K562 (cell line): ENCODE results near the gene COX6B2. TPM values are rescaled to one million over a fixed set of nuclear protein-coding genes. Genes with fewer than 3 reads are reported as not detected.
A peak's percentile ranks its signal among the peaks of the same experiment; 100 is the strongest.

Experiments
- CBFA2T3 ChIP-seq: fragments of 450-650 bp; IDR thresholded peaks from 2 replicates; pipeline ENCODE4 v1.6.1; 2017
- CTBP1 ChIP-seq: fragments of 450-650 bp; IDR thresholded peaks from 2 replicates; pipeline ENCODE4 v1.6.1; 2016; ENCODE audit warnings: borderline replicate concordance
- CXXC5 ChIP-seq: fragments of 250-450 bp; sonication (Bioruptor Pico); IDR thresholded peaks from 2 replicates; pipeline ENCODE4 v1.8.0; 2022; ENCODE audit warnings: inconsistent platforms, mild to moderate bottlenecking, moderate library complexity
- E2F4 ChIP-seq: sonication (generic); formaldehyde crosslinking; IDR thresholded peaks from 2 replicates; pipeline ENCODE4 v1.8.0; 2022; ENCODE audit warnings: mild to moderate bottlenecking, low read depth, missing genetic modification reagents
- HNRNPL ChIP-seq: fragments of 200-400 bp; formaldehyde crosslinking; IDR thresholded peaks from 2 replicates; pipeline ENCODE4 v1.6.1; 2017; ENCODE audit warnings: low read depth, mild to moderate bottlenecking, low read length
- HNRNPLL ChIP-seq: fragments of 200-400 bp; formaldehyde crosslinking; IDR thresholded peaks from 2 replicates; pipeline ENCODE4 v1.6.1; 2017; ENCODE audit warnings: low read length, low read depth, mild to moderate bottlenecking; ENCODE audit not compliant: poor library complexity, severe bottlenecking
- MBD2 ChIP-seq: sonication (generic); IDR thresholded peaks from 2 replicates; pipeline ENCODE4 v1.6.1; 2016; ENCODE audit warnings: low read depth, borderline replicate concordance
- NEUROD1 ChIP-seq: fragments of 150-350 bp; IDR thresholded peaks from 2 replicates; pipeline ENCODE4 v1.6.1; 2014; ENCODE audit warnings: borderline replicate concordance, low read length, low read depth; ENCODE audit not compliant: partially characterized antibody
- NR1H2 ChIP-seq: sonication (generic); formaldehyde crosslinking; IDR thresholded peaks from 2 replicates; pipeline ENCODE4 v1.4.0; 2020; ENCODE audit warnings: mild to moderate bottlenecking, missing genetic modification reagents
- PHF21A ChIP-seq: fragments of 450-650 bp; IDR thresholded peaks from 2 replicates; pipeline ENCODE4 v1.6.1; 2017; ENCODE audit warnings: low read depth, borderline replicate concordance
- RAD21 ChIP-seq, 2 experiments: fragments of 250-450 bp in 1 of 2; fragments of 450-650 bp in 1 of 2; sonication (Bioruptor Pico) in 1 of 2; formaldehyde crosslinking in 1 of 2; IDR thresholded peaks in 1 of 2; conservative IDR thresholded peaks in 1 of 2; 2 replicates each; pipeline versions ENCODE4 v1.4.0 to v1.8.0; 2020 to 2022; ENCODE audit warnings: mild to moderate bottlenecking in 2 of 2, moderate library complexity in 1 of 2
- ZBTB1 ChIP-seq: sonication (generic); formaldehyde crosslinking; IDR thresholded peaks from 2 replicates; pipeline ENCODE4 v1.8.1; 2023; ENCODE audit warnings: missing genetic modification reagents, low read depth, mild to moderate bottlenecking, borderline replicate concordance
- ZFX ChIP-seq: sonication (generic); formaldehyde crosslinking; IDR thresholded peaks from 2 replicates; pipeline ENCODE4 v1.8.0; 2022; ENCODE audit warnings: mild to moderate bottlenecking, missing genetic modification reagents, moderate library complexity
- ZNF197 ChIP-seq: fragments of 200-800 bp; sonication (Bioruptor generic); IDR thresholded peaks from 2 replicates; pipeline ENCODE4 v1.6.1; 2016; ENCODE audit warnings: low read depth, missing genetic modification characterization, missing compliant biosample characterization
- ZNF551 ChIP-seq: fragments of 250-450 bp; sonication (Bioruptor Pico); IDR thresholded peaks from 2 replicates; pipeline ENCODE4 v1.5.0; 2021; ENCODE audit warnings: mild to moderate bottlenecking, moderate library complexity
- ZNF696 ChIP-seq: fragments of 250-450 bp; sonication (Bioruptor Pico); conservative IDR thresholded peaks from 2 replicates; pipeline ENCODE4 v1.4.0; 2020; ENCODE audit warnings: mild to moderate bottlenecking, moderate library complexity
- ZSCAN29 ChIP-seq: fragments of 450-650 bp; IDR thresholded peaks from 2 replicates; pipeline ENCODE4 v1.6.1; 2017
- polyA plus RNA-seq, 8 experiments: library from polyadenylated mRNA; depleted of rRNA in 4 of 8; stranded (reverse) in 5 of 8; unstranded in 3 of 8; fragments of >200 nt; fragmentation: Nextera tagmentation in 2 of 8; fragmentation: Illumina TruSeq in 1 of 8; extraction: Ambion mirVana in 2 of 8; extraction: Trizol in 1 of 8; gene quantifications; 2 replicates each; pipeline versions ENCODE4 v1.2.1 to v1.2.3, GENCODE V29; 2011 to 2014; ENCODE audit warnings: inconsistent platforms in 1 of 8, missing spikeins in 1 of 8
- total RNA-seq, 7 experiments: library from RNA; depleted of rRNA in 6 of 7; stranded (reverse); fragments of >200 nt in 6 of 7; fragmentation: Illumina TruSeq in 2 of 7; extraction: Trizol in 2 of 7; gene quantifications; 2 replicates each; pipeline versions ENCODE4 v1.2.1 to v1.2.3, GENCODE V29; 2011 to 2021; ENCODE audit warnings: low replicate concordance in 1 of 7
- TF ChIP-seq, protein P1 (sequence below), 3 experiments: fragments of 200-800 bp in 1 of 3; fragments of 250-450 bp in 1 of 3; fragments of 450-650 bp in 1 of 3; sonication (Bioruptor Pico) in 1 of 3; sonication (Bioruptor generic) in 1 of 3; formaldehyde crosslinking in 1 of 3; IDR thresholded peaks; 2 replicates each; pipeline versions ENCODE4 v1.6.1 to v1.8.0; 2016 to 2022; ENCODE audit warnings: mild to moderate bottlenecking in 2 of 3, missing genetic modification characterization in 2 of 3, missing compliant biosample characterization in 1 of 3, moderate library complexity in 1 of 3
- TF ChIP-seq, protein P2 (sequence below): fragments of 450-650 bp; IDR thresholded peaks from one replicate; pipeline ENCODE4 v1.6.1; 2018; ENCODE audit warnings: mild to moderate bottlenecking, moderate library complexity; ENCODE audit not compliant: partially characterized antibody
- TF ChIP-seq, protein P3 (sequence below), 2 experiments: fragments of 450-650 bp; IDR thresholded peaks; 2 replicates each; pipeline ENCODE4 v1.6.1; 2016

COX6B2 gene
- total and polyA plus RNA-seq, 9 of the 15 experiments (the other 6 are each of a cell fraction or from before 2014, with no cell fraction given): 0.40 to 2.5 (median 0.83) TPM

DNA sequence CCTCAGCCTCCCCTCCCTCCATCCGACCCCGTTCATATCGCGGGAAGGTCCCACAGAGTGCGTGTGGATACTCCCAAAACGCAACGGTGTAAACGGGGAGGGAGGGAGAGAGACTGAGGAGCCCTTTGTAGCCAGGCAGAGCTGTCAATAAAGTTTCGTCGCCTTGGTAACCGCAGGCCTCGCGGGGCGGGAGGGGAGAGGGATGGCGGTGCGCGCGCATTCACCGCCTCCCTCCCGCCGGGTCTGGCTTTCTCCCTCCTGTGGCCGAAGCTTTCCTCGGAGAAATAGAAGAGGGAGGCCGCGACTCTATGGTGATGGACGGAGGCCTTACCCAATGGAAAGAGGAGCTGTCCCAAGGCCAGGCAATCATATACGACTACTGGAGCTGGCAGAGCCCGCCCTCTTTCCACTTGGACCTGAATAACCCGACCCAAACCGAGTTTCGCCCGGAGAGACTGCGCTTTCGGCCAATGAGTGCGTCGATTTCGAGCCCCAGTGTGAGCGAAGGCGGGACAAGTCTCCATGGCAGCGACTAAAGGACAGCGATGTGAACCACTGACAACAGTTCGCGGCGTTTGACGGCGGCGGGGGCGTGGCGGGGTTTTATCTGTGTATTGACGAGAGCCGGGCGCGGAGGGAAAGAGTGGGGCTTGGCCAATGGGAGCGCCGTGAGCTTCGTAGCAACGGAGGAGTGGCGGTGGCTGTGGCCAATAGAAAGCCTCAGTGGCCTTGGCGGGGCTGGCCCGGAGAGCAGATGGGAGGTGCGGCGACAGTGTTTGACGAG is 15.2 kb downstream of the COX6B2 start, which contains the start of gene KMT5C (continued):
- TF ChIP-seq, protein P1, sequence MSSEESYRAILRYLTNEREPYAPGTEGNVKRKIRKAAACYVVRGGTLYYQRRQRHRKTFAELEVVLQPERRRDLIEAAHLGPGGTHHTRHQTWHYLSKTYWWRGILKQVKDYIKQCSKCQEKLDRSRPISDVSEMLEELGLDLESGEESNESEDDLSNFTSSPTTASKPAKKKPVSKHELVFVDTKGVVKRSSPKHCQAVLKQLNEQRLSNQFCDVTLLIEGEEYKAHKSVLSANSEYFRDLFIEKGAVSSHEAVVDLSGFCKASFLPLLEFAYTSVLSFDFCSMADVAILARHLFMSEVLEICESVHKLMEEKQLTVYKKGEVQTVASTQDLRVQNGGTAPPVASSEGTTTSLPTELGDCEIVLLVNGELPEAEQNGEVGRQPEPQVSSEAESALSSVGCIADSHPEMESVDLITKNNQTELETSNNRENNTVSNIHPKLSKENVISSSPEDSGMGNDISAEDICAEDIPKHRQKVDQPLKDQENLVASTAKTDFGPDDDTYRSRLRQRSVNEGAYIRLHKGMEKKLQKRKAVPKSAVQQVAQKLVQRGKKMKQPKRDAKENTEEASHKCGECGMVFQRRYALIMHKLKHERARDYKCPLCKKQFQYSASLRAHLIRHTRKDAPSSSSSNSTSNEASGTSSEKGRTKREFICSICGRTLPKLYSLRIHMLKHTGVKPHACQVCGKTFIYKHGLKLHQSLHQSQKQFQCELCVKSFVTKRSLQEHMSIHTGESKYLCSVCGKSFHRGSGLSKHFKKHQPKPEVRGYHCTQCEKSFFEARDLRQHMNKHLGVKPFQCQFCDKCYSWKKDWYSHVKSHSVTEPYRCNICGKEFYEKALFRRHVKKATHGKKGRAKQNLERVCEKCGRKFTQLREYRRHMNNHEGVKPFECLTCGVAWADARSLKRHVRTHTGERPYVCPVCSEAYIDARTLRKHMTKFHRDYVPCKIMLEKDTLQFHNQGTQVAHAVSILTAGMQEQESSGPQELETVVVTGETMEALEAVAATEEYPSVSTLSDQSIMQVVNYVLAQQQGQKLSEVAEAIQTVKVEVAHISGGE (CRISPR knock-in tag; IDR thresholded peaks at IDR 0.05): no peak
- no peak for TF ChIP-seq CBFA2T3
- TF ChIP-seq ZNF551 (CRISPR knock-in tag): no peak
- TF ChIP-seq ZNF696 (CRISPR knock-in tag): no peak
- no peak for TF ChIP-seq PHF21A
- TF ChIP-seq ZSCAN29: no peak
- TF ChIP-seq ZBTB1: no peak
- peak; percentile 73 for TF ChIP-seq HNRNPLL
- peak; percentile 9; the same call in 1 of the 2 replicates for TF ChIP-seq CTBP1
- peak; percentile 62; the same call in 1 of the 2 replicates for TF ChIP-seq ZFX
- TF ChIP-seq ZNF197: no peak
- no peak for TF ChIP-seq NR1H2 (CRISPR knock-in tag)
- peak; percentile 52; the same call in 1 of the 2 replicates for TF ChIP-seq E2F4 (CRISPR knock-in tag)
- peak; percentile 97 for TF ChIP-seq NEUROD1
- TF ChIP-seq HNRNPL: no peak
- no peak for TF ChIP-seq RAD21 (CRISPR knock-in tag; conservative IDR thresholded peaks at IDR 0.05 in 1 of 2, IDR thresholded peaks at IDR 0.05 in 1 of 2)
- TF ChIP-seq, protein P2, sequence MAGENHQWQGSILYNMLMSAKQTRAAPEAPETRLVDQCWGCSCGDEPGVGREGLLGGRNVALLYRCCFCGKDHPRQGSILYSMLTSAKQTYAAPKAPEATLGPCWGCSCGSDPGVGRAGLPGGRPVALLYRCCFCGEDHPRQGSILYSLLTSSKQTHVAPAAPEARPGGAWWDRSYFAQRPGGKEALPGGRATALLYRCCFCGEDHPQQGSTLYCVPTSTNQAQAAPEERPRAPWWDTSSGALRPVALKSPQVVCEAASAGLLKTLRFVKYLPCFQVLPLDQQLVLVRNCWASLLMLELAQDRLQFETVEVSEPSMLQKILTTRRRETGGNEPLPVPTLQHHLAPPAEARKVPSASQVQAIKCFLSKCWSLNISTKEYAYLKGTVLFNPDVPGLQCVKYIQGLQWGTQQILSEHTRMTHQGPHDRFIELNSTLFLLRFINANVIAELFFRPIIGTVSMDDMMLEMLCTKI: no peak
- peak; percentile 98 for TF ChIP-seq MBD2
- TF ChIP-seq, protein P3, sequence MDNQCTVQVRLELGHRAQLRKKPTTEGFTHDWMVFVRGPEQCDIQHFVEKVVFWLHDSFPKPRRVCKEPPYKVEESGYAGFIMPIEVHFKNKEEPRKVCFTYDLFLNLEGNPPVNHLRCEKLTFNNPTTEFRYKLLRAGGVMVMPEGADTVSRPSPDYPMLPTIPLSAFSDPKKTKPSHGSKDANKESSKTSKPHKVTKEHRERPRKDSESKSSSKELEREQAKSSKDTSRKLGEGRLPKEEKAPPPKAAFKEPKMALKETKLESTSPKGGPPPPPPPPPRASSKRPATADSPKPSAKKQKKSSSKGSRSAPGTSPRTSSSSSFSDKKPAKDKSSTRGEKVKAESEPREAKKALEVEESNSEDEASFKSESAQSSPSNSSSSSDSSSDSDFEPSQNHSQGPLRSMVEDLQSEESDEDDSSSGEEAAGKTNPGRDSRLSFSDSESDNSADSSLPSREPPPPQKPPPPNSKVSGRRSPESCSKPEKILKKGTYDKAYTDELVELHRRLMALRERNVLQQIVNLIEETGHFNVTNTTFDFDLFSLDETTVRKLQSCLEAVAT (IDR thresholded peaks at IDR 0.05): peak in 1 of 2 experiments; percentile 97; a peak in 2 of 4 replicates
- TF ChIP-seq CXXC5: peak; percentile 98
